ENCODE data around the gene MGRN1. TPM values are rescaled to one million over a fixed set of nuclear protein-coding genes. Genes with fewer than 3 reads are reported as not detected.

MGRN1 gene
- total and polyA plus RNA-seq, 2 of the 13 experiments (the other 11 are each of a cell fraction or from before 2014, with no cell fraction given): 11.9 to 12.6 TPM

GRCh38 chr16:4647644-4647980, 23.0 kb downstream of the MGRN1 start:
- no peaks in the 10 kb centered on the region for H4K20me1 ChIP-seq (ENCODE audit: insufficient read depth, low read length)
- no peak overlapping the region for H3K9ac ChIP-seq (ENCODE audit: insufficient read depth, low read depth, low read length)
- no peak for DNase-seq (ENCODE audit: low spot score)
- WGBS (ENCODE audit: low lambda C conversion rate): 100% methylated on average over 6 of the region's 8 CpGs
- peaks cover 9 to 28% of the 10 kb centered on the region in 2 experiments; a peak in 4 of 5 replicates for H3K36me3 ChIP-seq (replicated peaks in 1 of 2; ENCODE audit: control insufficient read depth in 1 of 2, insufficient read depth in 2 of 2, low read length in 2 of 2)
- H3K79me2 ChIP-seq (ENCODE audit: insufficient read depth, low read length): peaks cover 53% of the 10 kb centered on the region
- in situ Hi-C loops (cut with HindIII; ENCODE audit: extremely low pct_ligation_motif_present, low pct_unique_long_range_greater_than_20kb) (no loop called here), intact Hi-C loops (cut with micrococcal nuclease; ENCODE audit: unreplicated experiment) (no loop called here)
- CTCF ChIA-PET (ENCODE audit: low intra/inter-chr PET ratio, low total read pairs): no interaction called here
- H3K27ac ChIP-seq (ENCODE audit: extremely low read length, insufficient read depth, low read length): no peak overlapping the region
- no peak for ATAC-seq
- H3K4me2 ChIP-seq (ENCODE audit: low read depth, low read length): no peak overlapping the region
- no peaks in the 10 kb centered on the region for H3K9me3 ChIP-seq (ENCODE audit: low read length)
- TF ChIP-seq TGIF2 (CRISPR knock-in tag; IDR thresholded peaks at IDR 0.05) (no peak), JARID2 (CRISPR knock-in tag; IDR thresholded peaks at IDR 0.05; ENCODE audit: insufficient replicate concordance) (no peak), FOXJ3 (CRISPR knock-in tag; IDR thresholded peaks at IDR 0.05; ENCODE audit: borderline replicate concordance) (no peak), ZFP36L2 (CRISPR knock-in tag; IDR thresholded peaks at IDR 0.05) (no peak), ERF (CRISPR knock-in tag; IDR thresholded peaks at IDR 0.05) (no peak), MEIS2 (CRISPR knock-in tag; IDR thresholded peaks at IDR 0.05) (no peak), ZMAT3 (CRISPR knock-in tag; conservative IDR thresholded peaks at IDR 0.05) (no peak), HNRNPL (IDR thresholded peaks at IDR 0.05; ENCODE audit: low read depth, low read length) (no peak), RFX1 (IDR thresholded peaks at IDR 0.05) (no peak), ZNF136 (CRISPR knock-in tag; IDR thresholded peaks at IDR 0.05; ENCODE audit: low read depth) (no peak), ZNF274 (CRISPR knock-in tag; IDR thresholded peaks at IDR 0.05) (no peak), PHB2 (IDR thresholded peaks at IDR 0.05; ENCODE audit: partially characterized antibody) (no peak), CEBPG (CRISPR knock-in tag; IDR thresholded peaks at IDR 0.05) (no peak), BCL6 (CRISPR knock-in tag; IDR thresholded peaks at IDR 0.05) (no peak), PITX1 (CRISPR knock-in tag; IDR thresholded peaks at IDR 0.05) (no peak)
- H3K4me3 ChIP-seq (replicated peaks in 1 of 3; ENCODE audit: insufficient read depth in 1 of 3, low read depth in 2 of 3, low read length in 3 of 3): no peak overlapping the region
- no peak for FAIRE-seq
- POLR2A ChIA-PET: no interaction called here
- H3K27me3 ChIP-seq (ENCODE audit: control insufficient read depth in 1 of 2, insufficient read depth in 2 of 2, low read length in 2 of 2): no peaks in the 10 kb centered on the region
- BruUV-seq (replicated peaks): no TSS peak
- no peak overlapping the region for H2AFZ ChIP-seq (ENCODE audit: low read length)
- H3K4me1 ChIP-seq (ENCODE audit: insufficient read depth, low read length): peaks cover 34% of the 10 kb centered on the region

All from HepG2 (cell line).